IPS DF 6.9 (cell line): ENCODE measurements around the gene ITGB7.
A peak's percentile ranks its signal among the peaks of the same experiment; 100 is the strongest.

ENCODE experiments used
- DNase-seq: peaks from one replicate; pipeline ENCODE4 v3.0.0-alpha.2; 2013; ENCODE audit warnings: low read depth, low spot score
- H3K27ac ChIP-seq: one replicate; pipeline ENCODE4 v1.5.1; 2013; ENCODE audit warnings: low read length, control low read depth
- H3K27me3 ChIP-seq: 2 replicates; pipeline ENCODE4 v1.6.1; 2013; ENCODE audit warnings: mild to moderate bottlenecking, low read length; ENCODE audit not compliant: control insufficient read depth, insufficient read depth
- H3K36me3 ChIP-seq: 2 replicates; pipeline ENCODE4 v1.6.1; 2013; ENCODE audit warnings: low read length; ENCODE audit not compliant: control insufficient read depth, insufficient read depth
- H3K4me1 ChIP-seq: 2 replicates; pipeline ENCODE4 v1.6.1; 2013; ENCODE audit warnings: low read length; ENCODE audit not compliant: control insufficient read depth, insufficient read depth
- H3K4me3 ChIP-seq: 2 replicates; pipeline ENCODE4 v1.5.1; 2013; ENCODE audit warnings: mild to moderate bottlenecking, low read length
- H3K9me3 ChIP-seq: 2 replicates; pipeline ENCODE4 v1.6.1; 2013; ENCODE audit warnings: low read length, inconsistent platforms; ENCODE audit not compliant: control insufficient read depth, insufficient read depth
- WGBS: extraction: QIAGEN DNeasy Blood & Tissue Kit; methylation state at CpG from one replicate; pipeline ENCODE4 v1.1.7; 2013; ENCODE audit warnings: mixed read lengths, missing lambda C conversion rate; ENCODE audit not compliant: insufficient read length, insufficient coverage; 5-methylcytosine and 5-hydroxymethylcytosine counted together

ITGB7 gene, protein sequence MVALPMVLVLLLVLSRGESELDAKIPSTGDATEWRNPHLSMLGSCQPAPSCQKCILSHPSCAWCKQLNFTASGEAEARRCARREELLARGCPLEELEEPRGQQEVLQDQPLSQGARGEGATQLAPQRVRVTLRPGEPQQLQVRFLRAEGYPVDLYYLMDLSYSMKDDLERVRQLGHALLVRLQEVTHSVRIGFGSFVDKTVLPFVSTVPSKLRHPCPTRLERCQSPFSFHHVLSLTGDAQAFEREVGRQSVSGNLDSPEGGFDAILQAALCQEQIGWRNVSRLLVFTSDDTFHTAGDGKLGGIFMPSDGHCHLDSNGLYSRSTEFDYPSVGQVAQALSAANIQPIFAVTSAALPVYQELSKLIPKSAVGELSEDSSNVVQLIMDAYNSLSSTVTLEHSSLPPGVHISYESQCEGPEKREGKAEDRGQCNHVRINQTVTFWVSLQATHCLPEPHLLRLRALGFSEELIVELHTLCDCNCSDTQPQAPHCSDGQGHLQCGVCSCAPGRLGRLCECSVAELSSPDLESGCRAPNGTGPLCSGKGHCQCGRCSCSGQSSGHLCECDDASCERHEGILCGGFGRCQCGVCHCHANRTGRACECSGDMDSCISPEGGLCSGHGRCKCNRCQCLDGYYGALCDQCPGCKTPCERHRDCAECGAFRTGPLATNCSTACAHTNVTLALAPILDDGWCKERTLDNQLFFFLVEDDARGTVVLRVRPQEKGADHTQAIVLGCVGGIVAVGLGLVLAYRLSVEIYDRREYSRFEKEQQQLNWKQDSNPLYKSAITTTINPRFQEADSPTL

DNA sequence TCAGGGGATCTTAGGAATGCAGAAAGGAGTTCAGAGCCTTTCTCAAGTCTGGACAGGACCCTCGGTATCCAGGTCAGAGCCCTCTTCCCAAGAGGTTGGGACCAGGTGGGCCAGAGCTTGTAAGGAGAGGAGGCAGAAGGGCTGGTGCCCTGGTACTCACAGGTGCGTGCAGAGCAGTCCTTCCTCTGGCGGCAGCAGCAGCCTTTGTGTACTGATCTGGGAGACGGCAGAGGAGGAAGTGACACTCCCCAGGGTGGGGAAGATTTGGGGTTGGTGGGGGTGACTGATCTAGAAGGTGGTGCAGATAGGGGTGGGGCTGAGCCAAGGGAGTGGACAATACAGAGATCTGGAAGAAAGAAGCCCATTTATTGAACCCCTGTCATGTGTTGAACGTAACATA, at the start of gene ITGB7:
TSS of gene ITGB7 (minus strand) at position 210 of the 400 bp plus-strand sequence. CDS start 6,808 bp downstream, outside the sequence.
- WGBS = no CpG with 5 or more reads among the region's 5 CpGs
- no peak within 1 kb of the TSS for H3K4me3 ChIP-seq

DNA sequence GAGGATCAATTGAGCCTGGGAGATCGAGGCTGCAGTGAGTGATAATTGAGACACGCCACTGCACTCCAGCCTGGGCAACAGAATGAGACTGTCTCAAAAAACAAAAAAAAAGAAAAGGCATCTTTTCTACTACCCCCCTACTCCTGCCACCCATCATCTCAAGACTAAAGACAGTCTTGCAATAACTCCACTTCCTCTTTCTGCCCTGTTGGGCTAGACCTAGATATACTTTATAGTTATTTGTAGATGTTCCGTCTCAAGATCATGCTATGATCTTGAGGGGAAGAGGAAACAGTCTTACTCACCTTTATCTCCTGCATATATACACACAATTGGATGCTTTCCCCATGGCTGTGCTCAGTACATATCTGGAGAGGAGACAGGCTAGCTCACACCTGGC, 48.9 kb upstream of the ITGB7 start:
- H3K27ac ChIP-seq = no peak overlapping the region
- H3K9me3 ChIP-seq = no peaks in the 10 kb centered on the region
- H3K4me1 ChIP-seq = 0 out of 2 replicates have a peak, but pooled peaks cover 4% of the 10 kb centered on the region
- H3K27me3 ChIP-seq = no peaks in the 10 kb centered on the region
- WGBS = no CpG with 5 or more reads among the region's 3 CpGs
- peaks cover 3% of the 10 kb centered on the region; the same call in 1 of the 2 replicates for H3K36me3 ChIP-seq
- H3K4me3 ChIP-seq = no peak overlapping the region
- DNase-seq = no peak

More for the DNA sequence above, at the start of gene ITGB7:
- Histone ChIP-seq H3K36me3 (peaks cover 8% of the 10 kb centered on the region; the same call in 1 of the 2 replicates), H3K27me3 (no peaks in the 10 kb centered on the region), H3K27ac (no peak within 1 kb of the TSS), H3K4me1 (peaks cover 3% of the 10 kb centered on the region), H3K9me3 (no peaks in the 10 kb centered on the region)
- DNase-seq = no peak

DNA sequence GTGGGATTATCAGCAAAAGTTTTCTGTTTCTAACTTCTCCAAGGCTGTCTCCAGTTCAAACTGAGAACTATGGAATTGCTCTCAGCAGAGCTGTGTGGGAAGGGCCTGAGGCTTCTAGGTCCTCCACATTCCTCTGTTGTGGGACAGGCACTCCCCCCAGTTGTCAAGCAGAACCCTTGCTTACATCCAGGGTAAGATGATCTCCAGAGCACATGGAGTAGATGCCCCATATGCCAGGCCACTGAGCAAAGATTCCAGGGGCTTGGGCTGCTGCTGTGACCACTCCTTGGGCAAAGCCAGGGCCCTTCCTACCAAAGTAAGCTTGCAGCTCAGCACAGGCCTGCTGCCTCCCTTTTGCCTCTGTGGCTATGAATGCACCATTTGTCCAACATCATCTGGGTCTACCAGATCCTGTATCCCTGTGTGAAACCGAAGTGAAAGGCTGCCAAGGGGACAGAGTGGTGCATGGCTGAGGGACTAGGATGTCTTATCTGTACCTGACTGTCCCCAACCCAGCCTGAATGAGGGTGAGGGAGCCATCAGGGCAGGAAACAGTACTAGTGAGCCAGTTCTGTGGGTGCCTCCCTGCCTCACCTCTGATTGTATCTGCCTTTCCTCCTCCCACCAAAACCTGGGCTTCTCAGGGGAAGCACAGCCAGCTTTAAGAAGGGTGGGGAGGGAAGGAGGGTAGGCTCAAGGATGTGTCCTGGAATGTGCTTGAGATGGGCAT, 47.9 kb upstream of the ITGB7 start:
- Histone ChIP-seq H3K27ac (no peak overlapping the region), H3K4me1 (0 out of 2 replicates have a peak, but pooled peaks cover 4% of the 10 kb centered on the region), H3K36me3 (peaks cover 3% of the 10 kb centered on the region; the same call in 1 of the 2 replicates), H3K27me3 (no peaks in the 10 kb centered on the region), H3K9me3 (no peaks in the 10 kb centered on the region), H3K4me3 (no peak overlapping the region)
- DNase-seq = no peak
- no CpG with 5 or more reads among the region's 1 CpG for whole genome bisulfite sequencing

DNA sequence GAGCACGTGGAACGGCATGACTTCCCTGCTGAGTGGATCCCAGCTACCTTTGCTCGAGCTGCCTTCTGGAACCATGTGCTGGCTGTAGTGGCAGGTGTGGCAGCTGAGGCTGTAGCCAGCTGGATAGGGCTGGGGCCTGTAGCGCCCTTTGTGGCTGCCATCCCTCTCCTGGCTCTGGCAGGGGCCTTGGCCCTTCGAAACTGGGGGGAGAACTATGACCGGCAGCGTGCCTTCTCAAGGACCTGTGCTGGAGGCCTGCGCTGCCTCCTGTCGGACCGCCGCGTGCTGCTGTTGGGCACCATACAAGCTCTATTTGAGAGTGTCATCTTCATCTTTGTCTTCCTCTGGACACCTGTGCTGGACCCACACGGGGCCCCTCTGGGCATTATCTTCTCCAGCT, 46.2 kb upstream of the ITGB7 start:
- H3K4me1 ChIP-seq = 0 out of 2 replicates have a peak, but pooled peaks cover 4% of the 10 kb centered on the region
- no peaks in the 10 kb centered on the region for H3K27me3 ChIP-seq
- H3K27ac ChIP-seq = no peak overlapping the region
- H3K9me3 ChIP-seq = no peaks in the 10 kb centered on the region
- H3K36me3 ChIP-seq = peaks cover 3% of the 10 kb centered on the region; the same call in 1 of the 2 replicates
- no CpG with 5 or more reads among the region's 13 CpGs for WGBS
- DNase-seq = no peak
- no peak overlapping the region for H3K4me3 ChIP-seq

DNA sequence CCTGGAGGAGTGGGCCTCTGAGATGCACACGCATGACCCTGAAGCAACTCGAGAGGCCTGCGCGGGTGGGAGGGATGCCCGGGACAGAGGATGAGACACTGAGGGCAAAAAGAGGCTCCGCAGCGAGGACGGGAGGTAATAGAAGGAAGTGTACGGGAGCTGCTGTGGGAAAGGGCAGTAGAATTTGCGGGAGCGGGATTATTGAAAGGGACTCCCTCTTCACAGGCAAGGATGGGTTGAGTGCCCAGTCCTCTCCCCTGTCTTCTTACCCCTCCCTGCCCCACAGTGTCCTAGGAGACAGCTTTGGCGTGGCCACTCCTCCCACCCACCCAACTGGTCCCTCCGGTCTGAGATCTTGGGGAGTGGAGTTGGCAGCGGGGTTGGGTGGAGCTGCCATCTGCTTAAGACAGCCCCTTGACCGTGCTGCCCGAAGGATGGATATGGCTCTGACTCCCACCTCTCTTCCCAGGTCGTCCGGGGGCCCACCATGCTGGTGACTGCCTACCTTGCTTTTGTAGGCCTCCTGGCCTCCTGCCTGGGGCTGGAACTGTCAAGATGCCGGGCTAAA, 45.4 kb upstream of the ITGB7 start:
- 0 out of 2 replicates have a peak, but pooled peaks cover 4% of the 10 kb centered on the region for H3K4me1 ChIP-seq
- peak overlapping the region; percentile 91 for H3K4me3 ChIP-seq
- H3K27ac ChIP-seq = no peak overlapping the region
- H3K9me3 ChIP-seq = no peaks in the 10 kb centered on the region
- DNase-seq = no peak
- H3K27me3 ChIP-seq = no peaks in the 10 kb centered on the region
- WGBS = no CpG with 5 or more reads among the region's 19 CpGs
- peaks cover 3% of the 10 kb centered on the region; the same call in 1 of the 2 replicates for H3K36me3 ChIP-seq

DNA sequence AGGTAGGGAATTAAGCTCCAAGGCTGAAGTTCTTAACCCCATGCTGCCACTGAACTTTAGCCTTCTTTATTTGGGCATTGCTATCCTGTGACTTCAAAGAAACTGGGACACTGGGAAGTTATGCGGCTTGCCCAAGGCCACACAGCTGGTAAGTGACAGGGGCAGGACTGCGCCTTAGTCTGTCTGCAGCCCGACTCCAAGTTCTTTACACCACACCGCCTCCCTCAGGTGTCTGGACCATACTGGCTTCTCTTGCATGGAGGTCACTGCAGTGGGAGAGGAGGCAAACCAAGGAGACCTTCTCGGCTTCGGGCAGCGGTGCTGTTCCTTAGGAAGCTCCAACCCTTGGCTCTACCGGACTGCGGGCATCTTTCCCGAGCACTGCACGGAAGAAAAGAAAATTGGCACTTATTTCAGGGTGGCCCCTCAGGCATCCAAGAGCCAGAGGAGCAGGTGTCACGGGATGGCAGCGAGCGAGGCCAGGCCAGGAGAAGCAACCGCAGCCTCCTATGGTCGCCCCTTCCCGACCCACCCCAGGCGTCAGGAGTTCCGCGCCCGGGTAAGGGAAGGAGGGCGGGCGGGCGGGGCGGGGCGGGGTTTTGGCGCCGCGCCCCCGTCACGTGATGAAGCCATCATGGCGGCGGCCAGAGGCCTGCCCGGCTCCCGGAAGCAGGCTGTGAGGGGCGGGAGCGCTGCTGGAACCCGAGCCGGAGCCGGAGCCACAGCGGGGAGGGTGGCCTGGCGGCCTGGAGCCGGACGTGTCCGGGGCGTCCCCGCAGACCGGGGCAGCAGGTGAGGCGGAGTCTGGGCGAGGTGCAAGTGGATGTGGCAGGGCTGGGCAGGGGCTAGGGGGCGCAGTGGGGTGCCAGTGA, 44.7 kb upstream of the ITGB7 start:
- no peak for DNase-seq
- Histone ChIP-seq H3K36me3 (peaks cover 3% of the 10 kb centered on the region; the same call in 1 of the 2 replicates), H3K4me1 (0 out of 2 replicates have a peak, but pooled peaks cover 5% of the 10 kb centered on the region), H3K9me3 (no peaks in the 10 kb centered on the region), H3K27ac (no peak overlapping the region), H3K27me3 (no peaks in the 10 kb centered on the region), H3K4me3 (peak overlapping the region; percentile 91)
- WGBS = no CpG with 5 or more reads among the region's 51 CpGs

DNA sequence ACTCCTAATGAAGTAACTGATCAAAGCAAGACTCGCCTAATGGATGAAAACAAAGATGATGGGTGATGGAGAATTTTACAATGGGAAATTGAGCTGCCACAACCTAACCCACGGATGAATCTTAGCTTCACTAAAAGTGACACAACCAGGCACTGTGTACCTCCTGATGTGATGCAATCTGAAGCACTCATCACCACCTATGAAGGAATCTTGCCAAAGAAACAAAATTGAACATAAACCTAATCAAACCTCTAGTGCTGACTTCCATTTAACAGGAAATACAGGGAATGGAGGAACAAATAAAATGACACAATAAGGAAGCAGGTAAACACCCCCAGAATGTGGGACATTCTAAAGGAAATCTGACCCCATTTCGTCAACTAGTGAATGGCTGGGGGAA, 38.2 kb upstream of the ITGB7 start:
- H3K27ac ChIP-seq = no peak overlapping the region
- DNase-seq = no peak
- H3K27me3 ChIP-seq = no peaks in the 10 kb centered on the region
- no CpG with 5 or more reads among the region's 3 CpGs for WGBS
- no peaks in the 10 kb centered on the region for H3K9me3 ChIP-seq
- peaks cover 6% of the 10 kb centered on the region for H3K4me1 ChIP-seq
- no peak overlapping the region for H3K4me3 ChIP-seq
- no peaks in the 10 kb centered on the region for H3K36me3 ChIP-seq

DNA sequence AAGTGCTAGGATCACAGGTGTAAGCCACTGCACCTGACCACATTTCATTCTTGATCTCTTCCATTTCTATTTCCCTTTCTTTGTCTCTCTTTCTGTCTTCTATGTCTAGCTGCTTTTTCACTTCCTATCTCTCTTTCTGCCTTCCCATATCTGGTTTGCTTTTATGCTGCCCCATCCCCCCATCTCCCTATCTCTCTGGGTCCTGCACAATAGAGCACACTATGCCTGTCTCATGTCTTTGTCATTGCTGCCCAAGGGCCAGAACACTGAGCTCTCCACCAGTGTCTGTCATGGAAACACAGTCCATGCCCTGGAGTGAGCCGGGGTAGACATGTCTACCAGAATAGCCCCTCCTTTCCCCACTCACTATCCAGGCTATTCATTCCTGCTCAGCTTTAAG, 37.3 kb upstream of the ITGB7 start:
- no peaks in the 10 kb centered on the region for H3K9me3 ChIP-seq
- H3K27ac ChIP-seq = no peak overlapping the region
- no peaks in the 10 kb centered on the region for H3K27me3 ChIP-seq
- no CpG with 5 or more reads among the region's 1 CpG for WGBS
- H3K4me3 ChIP-seq = no peak overlapping the region
- H3K4me1 ChIP-seq = peaks cover 6% of the 10 kb centered on the region
- no peaks in the 10 kb centered on the region for H3K36me3 ChIP-seq
- no peak for DNase-seq

DNA sequence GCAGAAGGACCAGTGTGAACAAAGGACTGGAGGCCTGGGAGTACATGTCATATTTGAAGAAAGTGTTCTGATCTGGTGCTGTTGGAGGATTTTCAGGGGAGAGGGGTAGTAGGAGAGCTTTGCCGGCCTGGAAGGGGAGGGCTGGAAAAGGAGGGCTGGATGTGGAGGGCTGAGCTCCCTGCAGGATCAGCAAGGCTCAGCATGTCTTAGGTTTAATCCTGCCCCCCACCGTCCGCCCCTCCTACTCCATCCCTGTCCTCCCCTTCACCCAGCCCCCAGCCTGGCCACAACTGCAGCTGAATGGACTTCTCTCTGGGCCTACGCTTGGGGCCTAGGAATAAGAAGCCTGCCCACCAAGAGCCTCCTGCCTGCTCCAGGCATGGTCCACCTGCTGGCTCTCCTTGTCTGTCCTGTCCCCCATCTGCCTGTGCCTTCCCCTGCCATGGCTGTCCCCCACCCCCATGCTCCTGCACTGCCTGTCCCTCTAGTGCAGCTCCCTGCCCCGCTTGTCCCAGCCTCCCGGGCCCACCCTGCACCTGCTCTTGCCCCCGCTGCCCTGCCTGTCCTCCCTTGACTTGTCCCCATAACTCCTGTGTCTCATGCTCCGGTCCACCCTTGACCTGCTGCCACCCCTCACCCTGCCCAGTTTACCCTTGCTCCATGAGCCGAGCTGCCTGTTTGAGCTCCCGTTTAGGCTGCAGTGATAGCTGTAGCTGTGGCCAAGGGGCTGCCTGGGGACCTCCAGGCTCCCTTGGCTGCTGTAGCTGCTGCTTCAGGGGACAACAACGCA, 34.8 kb upstream of the ITGB7 start:
- Histone ChIP-seq H3K27ac (no peak overlapping the region), H3K4me1 (peaks cover 4% of the 10 kb centered on the region), H3K4me3 (no peak overlapping the region), H3K27me3 (no peaks in the 10 kb centered on the region), H3K9me3 (no peaks in the 10 kb centered on the region), H3K36me3 (no peaks in the 10 kb centered on the region)
- WGBS = no CpG with 5 or more reads among the region's 11 CpGs
- no peak for DNase-seq
